ENCODE results near the gene GYS1.

DNA sequence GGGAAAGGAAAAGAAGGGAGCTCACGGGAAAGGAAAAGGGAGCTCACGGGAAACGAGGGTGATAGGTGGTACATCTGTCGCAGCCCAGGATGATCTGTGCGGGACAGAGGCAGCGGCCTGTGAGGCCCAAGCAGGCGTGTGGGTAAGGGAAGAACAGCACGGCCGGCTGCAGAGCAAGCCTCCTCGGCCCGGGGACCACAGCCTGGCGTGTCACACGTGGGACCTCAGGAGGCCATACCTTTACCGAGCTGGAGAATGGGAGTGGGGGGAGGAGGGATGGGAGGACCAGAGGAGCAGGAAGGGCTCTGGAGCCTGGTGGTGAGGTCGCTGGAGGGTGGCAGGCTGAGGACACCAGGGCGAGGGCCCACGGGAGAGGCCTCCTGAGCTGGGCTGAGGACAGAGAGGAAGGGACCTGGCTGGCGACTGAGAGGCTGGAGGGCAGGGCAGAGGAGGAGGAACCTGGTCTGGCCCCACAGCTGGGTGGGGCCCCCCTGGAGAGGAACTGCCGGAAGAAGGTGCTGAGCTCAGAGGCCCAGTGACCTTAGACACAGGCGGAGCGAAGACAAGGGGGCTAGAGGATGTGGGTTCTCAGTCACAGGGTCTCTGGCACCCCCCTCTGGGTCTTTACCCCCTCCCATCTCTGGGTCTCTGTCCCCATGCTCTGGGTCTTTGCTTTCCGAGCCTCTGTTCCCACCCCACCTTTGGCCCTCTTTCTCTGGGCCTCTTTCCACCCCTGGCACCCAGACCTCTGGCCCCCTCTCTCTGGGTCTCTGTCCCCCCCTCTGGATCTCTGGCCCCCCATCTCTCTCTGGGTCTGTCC lies 30.9 kb downstream of the GYS1 start:
- no peak for TF ChIP-seq EZH2 (IDR thresholded peaks at IDR 0.05; ENCODE audit: borderline replicate concordance, low read length)
- TF ChIP-seq, protein P1, sequence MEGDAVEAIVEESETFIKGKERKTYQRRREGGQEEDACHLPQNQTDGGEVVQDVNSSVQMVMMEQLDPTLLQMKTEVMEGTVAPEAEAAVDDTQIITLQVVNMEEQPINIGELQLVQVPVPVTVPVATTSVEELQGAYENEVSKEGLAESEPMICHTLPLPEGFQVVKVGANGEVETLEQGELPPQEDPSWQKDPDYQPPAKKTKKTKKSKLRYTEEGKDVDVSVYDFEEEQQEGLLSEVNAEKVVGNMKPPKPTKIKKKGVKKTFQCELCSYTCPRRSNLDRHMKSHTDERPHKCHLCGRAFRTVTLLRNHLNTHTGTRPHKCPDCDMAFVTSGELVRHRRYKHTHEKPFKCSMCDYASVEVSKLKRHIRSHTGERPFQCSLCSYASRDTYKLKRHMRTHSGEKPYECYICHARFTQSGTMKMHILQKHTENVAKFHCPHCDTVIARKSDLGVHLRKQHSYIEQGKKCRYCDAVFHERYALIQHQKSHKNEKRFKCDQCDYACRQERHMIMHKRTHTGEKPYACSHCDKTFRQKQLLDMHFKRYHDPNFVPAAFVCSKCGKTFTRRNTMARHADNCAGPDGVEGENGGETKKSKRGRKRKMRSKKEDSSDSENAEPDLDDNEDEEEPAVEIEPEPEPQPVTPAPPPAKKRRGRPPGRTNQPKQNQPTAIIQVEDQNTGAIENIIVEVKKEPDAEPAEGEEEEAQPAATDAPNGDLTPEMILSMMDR (IDR thresholded peaks at IDR 0.05; ENCODE audit: low read length), result no peak
